ENCODE results near the gene EGLN3. TPM values are rescaled to one million over a fixed set of nuclear protein-coding genes. Genes with fewer than 3 reads are reported as not detected.

Gene EGLN3
- total and polyA plus RNA-seq, 2 donors (not counting 3 experiments of a cell fraction or from before 2014, with no cell fraction given) = 0.20 TPM; not detected in 1

DNA sequence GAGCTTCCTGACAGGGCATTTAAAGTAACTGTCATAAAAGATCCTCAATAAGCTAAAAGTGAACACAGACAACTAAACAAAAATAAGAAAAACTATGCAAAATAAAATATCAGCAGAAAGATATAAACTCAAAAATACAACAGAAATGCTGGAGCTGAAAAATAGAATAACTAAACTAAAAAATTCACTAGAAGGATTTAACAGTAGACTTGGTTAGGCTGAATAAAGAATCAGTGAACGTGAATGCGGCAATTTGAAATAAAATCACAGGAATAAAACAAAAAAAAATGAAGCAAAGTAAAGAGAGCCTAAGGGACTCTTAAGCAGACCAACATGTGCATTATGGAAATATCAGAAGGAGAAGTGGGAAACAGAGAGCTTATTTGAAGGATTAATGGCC, 74.6 kb downstream of the EGLN3 start:
- Histone ChIP-seq H3K9me1 (replicated peaks; ENCODE audit: control insufficient read depth, extremely low read depth, insufficient read depth, low read length) (peaks cover 2% of the 10 kb centered on the region), H3K4me2 (ENCODE audit: insufficient read depth, low read length) (no peak overlapping the region), H3K36me3 (ENCODE audit: control insufficient read depth in 2 of 2, extremely low read depth in 1 of 2, insufficient read depth in 2 of 2, low read length in 2 of 2) (no peaks in the 10 kb centered on the region), H3K79me2 (ENCODE audit: control insufficient read depth, insufficient read depth, low read length) (no peaks in the 10 kb centered on the region), H3K9ac (replicated peaks; ENCODE audit: extremely low read depth, insufficient read depth, low read length) (no peak overlapping the region), H3K9me3 (replicated peaks; ENCODE audit: control insufficient read depth, insufficient read depth, low read length) (no peaks in the 10 kb centered on the region), H3K4me3 (replicated peaks in 1 of 3; ENCODE audit: insufficient read depth in 1 of 3, low read depth in 1 of 3, low read length in 3 of 3) (no peak overlapping the region), H2AFZ (ENCODE audit: low read depth, low read length) (no peak overlapping the region), H3K27ac (ENCODE audit: insufficient read depth, low read depth, low read length) (no peak overlapping the region), H3K4me1 (ENCODE audit: control insufficient read depth, extremely low read depth, insufficient read depth, low read length) (no peaks in the 10 kb centered on the region), H4K20me1 (replicated peaks; ENCODE audit: control insufficient read depth, extremely low read depth, insufficient read depth, low read length) (no peaks in the 10 kb centered on the region), H3K27me3 (ENCODE audit: control insufficient read depth in 2 of 2, insufficient read depth in 2 of 2, low read length in 2 of 2) (no peaks in the 10 kb centered on the region)
- TF ChIP-seq POLR2AphosphoS5 (IDR thresholded peaks at IDR 0.05; ENCODE audit: insufficient read depth, low read depth, low read length) = no peak
- no peak for TF ChIP-seq MYC (IDR thresholded peaks at IDR 0.05; ENCODE audit: low read depth, low read length)
- no peak for TF ChIP-seq EZH2 (IDR thresholded peaks at IDR 0.05; ENCODE audit: borderline replicate concordance, low read depth, low read length, severe bottlenecking)
- TF ChIP-seq POLR2A (IDR thresholded peaks at IDR 0.05; ENCODE audit: low read depth, low read length) = no peak
- TF ChIP-seq, protein P1, sequence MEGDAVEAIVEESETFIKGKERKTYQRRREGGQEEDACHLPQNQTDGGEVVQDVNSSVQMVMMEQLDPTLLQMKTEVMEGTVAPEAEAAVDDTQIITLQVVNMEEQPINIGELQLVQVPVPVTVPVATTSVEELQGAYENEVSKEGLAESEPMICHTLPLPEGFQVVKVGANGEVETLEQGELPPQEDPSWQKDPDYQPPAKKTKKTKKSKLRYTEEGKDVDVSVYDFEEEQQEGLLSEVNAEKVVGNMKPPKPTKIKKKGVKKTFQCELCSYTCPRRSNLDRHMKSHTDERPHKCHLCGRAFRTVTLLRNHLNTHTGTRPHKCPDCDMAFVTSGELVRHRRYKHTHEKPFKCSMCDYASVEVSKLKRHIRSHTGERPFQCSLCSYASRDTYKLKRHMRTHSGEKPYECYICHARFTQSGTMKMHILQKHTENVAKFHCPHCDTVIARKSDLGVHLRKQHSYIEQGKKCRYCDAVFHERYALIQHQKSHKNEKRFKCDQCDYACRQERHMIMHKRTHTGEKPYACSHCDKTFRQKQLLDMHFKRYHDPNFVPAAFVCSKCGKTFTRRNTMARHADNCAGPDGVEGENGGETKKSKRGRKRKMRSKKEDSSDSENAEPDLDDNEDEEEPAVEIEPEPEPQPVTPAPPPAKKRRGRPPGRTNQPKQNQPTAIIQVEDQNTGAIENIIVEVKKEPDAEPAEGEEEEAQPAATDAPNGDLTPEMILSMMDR (IDR thresholded peaks at IDR 0.05; ENCODE audit: extremely low read depth in 1 of 2, insufficient read depth in 1 of 2, low read depth in 1 of 2, low read length in 2 of 2) = no peak
- TF ChIP-seq MAX (IDR thresholded peaks at IDR 0.05; ENCODE audit: insufficient read depth, insufficient read length) = no peak
- TF ChIP-seq GATA2 (IDR thresholded peaks at IDR 0.05; ENCODE audit: insufficient read depth, insufficient read length, low read depth, low read length) = no peak
- CTCF ChIA-PET = interaction anchor here (1.3 to 1.7 kb wide), 2 partner anchors 27 to 222 kb away, joined by 3 to 7 read pairs; no protein-coding TSS in a partner anchor
- FAIRE-seq (no peak), DNase-seq (ENCODE audit: low read depth, low spot score) (no peak)
- intact Hi-C loops (cut with micrococcal nuclease) = no loop called here
- dilution Hi-C loops (cut with MboI; ENCODE audit: extremely low pct_ligation_motif_present, low sequenced_read_pairs) = no loop called here
- POLR2A ChIA-PET = no interaction called here
- no TSS peak for BruUV-seq (replicated peaks)

All from endothelial cell of umbilical vein (primary cell).